ENCODE results near the gene MTM1.

The MTM1 gene

GRCh38 chrX:150635952-150636351 lies 67.5 kb downstream of the MTM1 start:
- TF ChIP-seq MAX (IDR thresholded peaks at IDR 0.05) (no peak), TCF12 (IDR thresholded peaks at IDR 0.05; ENCODE audit: low read depth) (no peak), EP300 (IDR thresholded peaks at IDR 0.05; ENCODE audit: borderline replicate concordance) (no peak), FOXM1 (IDR thresholded peaks at IDR 0.05; ENCODE audit: borderline replicate concordance, low read depth) (no peak), ZBTB7A (IDR thresholded peaks at IDR 0.05; ENCODE audit: low read depth) (no peak), NFIC (IDR thresholded peaks at IDR 0.05) (no peak), RAD21 (IDR thresholded peaks at IDR 0.05; ENCODE audit: low read depth) (no peak), REST (IDR thresholded peaks at IDR 0.05; ENCODE audit: low read depth) (no peak), TEAD4 (IDR thresholded peaks at IDR 0.05) (no peak), YY1 (IDR thresholded peaks at IDR 0.05; ENCODE audit: low read depth) (no peak), CREB1 (IDR thresholded peaks at IDR 0.05; ENCODE audit: low read depth) (no peak), USF1 (IDR thresholded peaks at IDR 0.05) (no peak), CEBPB (IDR thresholded peaks at IDR 0.05) (no peak), EGR1 (IDR thresholded peaks at IDR 0.05) (no peak), TAF1 (IDR thresholded peaks at IDR 0.05; ENCODE audit: low read depth) (no peak)

GRCh38 chrX:150642423-150642822 lies 74.0 kb downstream of the MTM1 start:
- TF ChIP-seq CEBPB (IDR thresholded peaks at IDR 0.05) (no peak), NFIC (IDR thresholded peaks at IDR 0.05) (no peak), YY1 (IDR thresholded peaks at IDR 0.05; ENCODE audit: low read depth) (no peak), RAD21 (IDR thresholded peaks at IDR 0.05; ENCODE audit: low read depth) (no peak), TEAD4 (IDR thresholded peaks at IDR 0.05) (no peak), REST (IDR thresholded peaks at IDR 0.05; ENCODE audit: low read depth) (no peak), USF1 (IDR thresholded peaks at IDR 0.05) (no peak), MAX (IDR thresholded peaks at IDR 0.05) (no peak), EGR1 (IDR thresholded peaks at IDR 0.05) (no peak), ZBTB7A (IDR thresholded peaks at IDR 0.05; ENCODE audit: low read depth) (no peak), TAF1 (IDR thresholded peaks at IDR 0.05; ENCODE audit: low read depth) (no peak), EP300 (IDR thresholded peaks at IDR 0.05; ENCODE audit: borderline replicate concordance) (no peak), TCF12 (IDR thresholded peaks at IDR 0.05; ENCODE audit: low read depth) (no peak), FOXM1 (IDR thresholded peaks at IDR 0.05; ENCODE audit: borderline replicate concordance, low read depth) (no peak), CREB1 (IDR thresholded peaks at IDR 0.05; ENCODE audit: low read depth) (no peak)

- TF ChIP-seq TAF1 (IDR thresholded peaks at IDR 0.05; ENCODE audit: low read depth), result no peak
- no peak for TF ChIP-seq NFIC (IDR thresholded peaks at IDR 0.05)
- no peak for TF ChIP-seq USF1 (IDR thresholded peaks at IDR 0.05)
- TF ChIP-seq EGR1 (IDR thresholded peaks at IDR 0.05), result no peak
- no peak for TF ChIP-seq TCF12 (IDR thresholded peaks at IDR 0.05; ENCODE audit: low read depth)
- TF ChIP-seq FOXM1 (IDR thresholded peaks at IDR 0.05; ENCODE audit: borderline replicate concordance, low read depth), result no peak
- TF ChIP-seq TEAD4 (IDR thresholded peaks at IDR 0.05), result no peak
- TF ChIP-seq REST (IDR thresholded peaks at IDR 0.05; ENCODE audit: low read depth), result no peak
- no peak for TF ChIP-seq RAD21 (IDR thresholded peaks at IDR 0.05; ENCODE audit: low read depth)
Observed at GRCh38 chrX:150643271-150643670, 74.8 kb downstream of the MTM1 start.

GRCh38 chrX:150643958-150644357 lies 75.5 kb downstream of the MTM1 start:
- TF ChIP-seq TEAD4 (IDR thresholded peaks at IDR 0.05) (no peak), REST (IDR thresholded peaks at IDR 0.05; ENCODE audit: low read depth) (no peak), CEBPB (IDR thresholded peaks at IDR 0.05) (no peak), MAX (IDR thresholded peaks at IDR 0.05) (no peak), EP300 (IDR thresholded peaks at IDR 0.05; ENCODE audit: borderline replicate concordance) (no peak), RAD21 (IDR thresholded peaks at IDR 0.05; ENCODE audit: low read depth) (no peak), TAF1 (IDR thresholded peaks at IDR 0.05; ENCODE audit: low read depth) (no peak), FOXM1 (IDR thresholded peaks at IDR 0.05; ENCODE audit: borderline replicate concordance, low read depth) (no peak), ZBTB7A (IDR thresholded peaks at IDR 0.05; ENCODE audit: low read depth) (no peak), TCF12 (IDR thresholded peaks at IDR 0.05; ENCODE audit: low read depth) (no peak), USF1 (IDR thresholded peaks at IDR 0.05) (no peak), YY1 (IDR thresholded peaks at IDR 0.05; ENCODE audit: low read depth) (no peak), EGR1 (IDR thresholded peaks at IDR 0.05) (no peak), NFIC (IDR thresholded peaks at IDR 0.05) (no peak), CREB1 (IDR thresholded peaks at IDR 0.05; ENCODE audit: low read depth) (no peak)

Data from Ishikawa (cell line).